NCI-H1930 (cell line): Measurements from ENCODE around the gene ULBP3.
"Not testable (repeated sequence)": the region's sequence is repeated elsewhere in the genome, so short reads cannot be mapped to it uniquely, and the experiment has no call there.

Source experiments
- DNase-seq, 2 experiments: peaks; one replicate each; lab custom pipeline; 2025; lab: John Stamatoyannopoulos, UW

The ULBP3 gene

DNA sequence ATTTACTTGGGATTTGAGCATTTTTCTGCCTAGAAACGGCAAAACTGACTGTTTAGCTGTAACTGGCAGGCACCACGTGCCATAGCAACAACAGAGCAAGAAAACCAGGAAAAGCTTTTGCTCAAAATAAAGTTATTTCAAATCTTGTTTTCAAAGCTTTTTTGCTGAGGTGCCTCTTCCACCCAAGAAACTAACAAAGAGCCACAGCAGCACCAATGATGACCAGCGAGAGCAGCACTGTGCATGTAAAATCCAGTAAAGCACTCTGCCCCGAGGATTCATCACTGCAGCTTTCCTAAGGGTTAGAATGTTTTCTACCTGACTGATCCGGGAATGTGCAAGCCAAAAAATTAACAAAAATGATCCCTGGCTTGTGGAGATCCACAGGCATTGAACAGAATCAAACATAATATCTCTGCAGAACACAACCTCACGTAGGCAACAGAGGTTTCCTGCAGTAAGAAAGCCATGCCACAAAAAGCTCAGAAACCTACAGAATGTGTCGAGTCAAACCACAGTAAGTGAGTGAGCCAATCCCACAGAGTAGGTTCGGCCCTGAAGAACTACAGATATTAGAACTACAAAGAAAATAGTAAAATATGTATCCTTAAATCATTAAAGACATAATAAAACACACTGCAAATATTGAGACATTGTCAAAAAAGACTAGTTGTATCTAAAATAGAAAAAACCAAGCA is 7.4 kb upstream of the ULBP3 start:
- no peak for DNase-seq

GRCh38 chr6:150075034-150075421 is 6.1 kb upstream of the ULBP3 start:
- DNase-seq: no peak

DNA sequence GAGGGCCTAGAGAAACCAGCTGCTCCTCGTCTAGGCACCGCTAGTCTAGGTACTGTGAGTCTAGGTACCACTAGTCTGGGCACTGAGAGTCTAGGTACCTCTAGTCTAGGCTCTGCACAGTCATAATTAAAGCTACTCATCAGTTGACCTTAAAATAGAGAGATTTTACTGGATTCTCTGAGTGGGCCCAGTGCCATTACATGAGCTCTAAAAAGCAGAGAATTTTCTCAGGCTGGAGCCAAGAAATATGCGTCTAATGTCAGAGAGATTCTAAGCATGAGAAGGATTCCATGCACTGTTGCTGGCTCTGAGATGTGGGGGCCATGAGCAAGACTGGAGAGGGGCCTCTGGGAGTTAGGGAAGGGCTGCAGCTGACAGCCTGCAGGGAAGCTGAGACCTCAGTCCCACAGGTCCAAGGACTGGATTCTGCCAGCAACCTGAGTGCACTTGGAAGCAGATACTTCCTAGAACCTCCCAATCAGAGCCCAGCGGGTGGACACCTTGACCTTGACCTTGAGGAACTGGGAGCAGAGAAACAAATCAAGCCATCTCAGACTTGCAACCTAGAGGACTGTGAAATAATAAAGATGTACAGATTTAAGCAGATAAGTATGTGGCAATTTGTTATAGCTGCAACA is 5.6 kb upstream of the ULBP3 start:
- DNase-seq: not testable (repeated sequence)

DNA sequence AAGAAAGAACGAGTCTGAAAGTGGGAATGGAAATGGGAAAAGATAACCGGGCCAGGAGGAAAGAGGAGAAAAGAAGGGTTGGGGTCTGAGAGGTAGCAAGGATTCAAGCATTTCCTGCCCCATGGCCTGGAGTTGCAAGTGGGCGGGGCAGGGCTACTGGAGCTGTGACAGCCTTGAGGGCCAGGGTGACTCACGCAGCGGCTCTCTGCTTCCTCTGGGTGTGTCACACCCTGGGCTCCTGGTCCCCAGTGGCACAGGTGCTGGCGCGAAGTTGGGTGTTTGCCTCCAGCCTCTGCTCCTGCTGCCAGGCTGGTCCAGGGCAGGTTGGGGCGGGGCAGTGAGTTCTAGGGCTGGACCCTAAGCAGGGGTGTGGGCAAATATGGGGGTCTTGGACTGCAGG is 3.3 kb upstream of the ULBP3 start:
- no peak for DNase-seq

GRCh38 chr6:150070236-150070818 is 1.4 kb upstream of the ULBP3 start:
- DNase-seq: no peak

GRCh38 chr6:150069706-150070105 is 785 bp upstream of the ULBP3 start:
- DNase-seq: peak in 1 of 2 experiments; percentile 71

GRCh38 chr6:150068151-150068550 is 770 bp downstream of the ULBP3 start:
- no peak for DNase-seq

DNA sequence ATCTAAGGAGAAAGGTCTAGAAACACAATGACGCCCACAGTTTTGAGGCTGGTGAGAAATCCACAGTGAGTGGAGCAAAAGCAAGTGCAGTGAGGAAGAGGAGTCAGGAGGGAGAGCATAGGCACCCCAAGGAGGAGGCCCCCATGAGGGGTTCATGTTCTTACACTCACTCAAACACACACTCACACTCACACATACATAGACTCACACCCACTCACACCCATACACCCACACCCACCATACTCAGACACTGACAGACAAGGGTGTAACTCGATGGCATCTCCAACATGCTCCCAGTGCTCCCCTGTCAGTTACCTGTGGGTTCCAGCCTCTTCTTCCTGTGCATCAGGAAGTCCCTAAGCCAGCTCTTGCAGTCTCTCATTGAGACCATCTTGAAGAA is 3.8 kb downstream of the ULBP3 start:
- DNase-seq: no peak

DNA sequence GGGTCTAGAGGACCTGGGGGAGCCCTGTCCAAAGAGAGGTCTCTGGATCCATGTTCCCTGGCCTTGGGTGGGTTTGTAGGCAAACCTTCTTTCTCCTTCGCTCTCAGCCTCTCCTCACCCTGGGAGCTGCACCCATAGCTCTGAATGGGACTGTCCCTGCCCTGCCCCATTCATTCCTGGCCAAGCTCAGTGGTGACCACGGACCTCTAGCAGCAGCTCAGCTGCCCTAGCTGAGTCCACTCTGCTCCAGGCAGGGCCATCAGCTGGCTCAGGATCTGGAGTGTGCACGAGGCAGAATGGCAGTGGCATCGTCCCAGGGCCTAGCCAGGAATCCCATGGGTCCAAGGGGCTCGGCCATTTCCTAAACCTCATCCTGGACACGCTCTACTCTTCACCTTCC is 5.3 kb downstream of the ULBP3 start:
- DNase-seq: no peak

DNA sequence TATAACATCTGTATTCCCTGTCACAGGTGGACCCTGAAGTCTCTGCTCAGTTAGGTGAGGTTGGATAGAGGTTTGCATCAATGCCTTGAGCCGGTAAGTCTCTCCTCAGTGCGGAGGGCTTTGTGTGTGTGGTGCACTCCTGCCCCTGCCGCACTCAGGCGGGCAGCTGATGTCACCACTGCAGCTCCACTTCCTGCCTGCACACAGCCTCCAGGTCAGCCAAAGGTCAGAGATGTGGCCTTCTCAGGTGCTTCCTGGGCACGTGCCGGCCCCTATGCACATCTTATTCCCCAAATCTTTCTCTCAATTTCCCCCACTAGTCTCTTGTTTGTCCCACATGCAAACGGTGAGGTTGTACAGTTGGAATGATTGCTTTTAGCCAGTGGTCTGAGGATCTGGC is 8.9 kb downstream of the ULBP3 start:
- not testable (repeated sequence) for DNase-seq

DNA sequence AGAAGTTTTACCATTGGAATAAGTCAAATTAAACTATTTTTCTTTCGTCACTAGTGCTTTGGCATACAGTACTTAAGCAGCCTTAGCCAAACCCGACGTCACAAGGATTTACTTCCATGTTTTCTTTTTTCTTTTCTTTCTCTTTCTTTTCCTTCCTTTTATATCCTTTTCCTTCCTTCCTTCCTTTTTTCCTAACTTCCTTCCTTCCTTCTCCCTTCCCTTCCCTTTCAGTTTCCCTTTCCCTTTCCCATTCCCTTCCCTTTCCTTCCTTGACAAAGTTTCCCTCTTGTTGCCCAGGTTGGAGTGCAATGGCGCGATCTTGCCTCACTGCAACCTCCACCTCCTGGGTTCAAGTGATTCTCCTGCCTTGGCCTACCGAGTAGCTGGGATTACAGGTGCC is 9.9 kb downstream of the ULBP3 start:
- no peak for DNase-seq

GRCh38 chr6:150058231-150058792 is 10.6 kb downstream of the ULBP3 start:
- no peak for DNase-seq

DNA sequence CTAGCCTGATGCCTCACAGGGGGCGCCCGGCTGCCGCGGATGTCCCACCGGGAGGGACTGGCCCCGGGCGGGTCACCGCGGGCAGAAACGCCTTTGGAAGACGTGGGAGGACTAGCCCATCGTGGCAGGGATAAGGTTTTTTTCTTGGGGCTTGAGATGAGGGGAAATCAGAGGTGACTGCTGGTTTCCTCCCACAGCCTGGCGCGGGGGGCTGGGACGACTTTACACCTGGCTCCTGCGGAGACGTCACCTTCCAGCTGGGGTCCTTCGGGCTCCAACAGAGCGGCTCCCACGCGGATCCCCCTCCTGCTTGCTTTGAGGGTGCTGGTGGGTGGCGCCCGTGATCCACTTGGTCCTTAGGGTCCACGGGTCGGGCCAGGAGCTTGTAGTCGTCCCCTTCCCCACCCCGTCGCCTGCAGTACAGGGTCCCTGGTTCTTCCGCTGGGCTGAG is 11.4 kb downstream of the ULBP3 start:
- DNase-seq: no peak

- DNase-seq: no peak
These were observed 12.0 kb downstream of the ULBP3 start for GRCh38 chr6:150056916-150057315.

DNA sequence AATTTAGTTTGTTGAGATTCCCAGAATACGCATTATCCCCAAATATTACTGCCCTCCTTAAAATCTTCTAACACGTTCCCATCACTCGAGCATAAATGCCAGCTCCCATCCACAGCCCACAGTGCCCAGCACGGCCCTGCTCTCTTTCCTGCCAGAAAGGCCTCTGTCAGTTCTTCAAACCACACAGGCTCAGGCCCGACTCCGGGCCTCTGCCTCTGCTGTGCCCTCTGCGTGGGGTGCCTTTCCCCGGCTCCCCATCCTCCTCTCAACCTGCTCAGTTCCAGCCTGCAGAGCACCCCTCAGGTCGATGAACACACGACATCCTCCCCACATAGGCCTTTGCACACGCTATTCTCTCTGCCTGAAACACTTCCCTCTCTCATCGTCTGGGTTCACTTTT is 12.8 kb downstream of the ULBP3 start:
- DNase-seq: no peak

- DNase-seq: no peak
These were observed 13.8 kb downstream of the ULBP3 start for GRCh38 chr6:150055131-150055530.

DNA sequence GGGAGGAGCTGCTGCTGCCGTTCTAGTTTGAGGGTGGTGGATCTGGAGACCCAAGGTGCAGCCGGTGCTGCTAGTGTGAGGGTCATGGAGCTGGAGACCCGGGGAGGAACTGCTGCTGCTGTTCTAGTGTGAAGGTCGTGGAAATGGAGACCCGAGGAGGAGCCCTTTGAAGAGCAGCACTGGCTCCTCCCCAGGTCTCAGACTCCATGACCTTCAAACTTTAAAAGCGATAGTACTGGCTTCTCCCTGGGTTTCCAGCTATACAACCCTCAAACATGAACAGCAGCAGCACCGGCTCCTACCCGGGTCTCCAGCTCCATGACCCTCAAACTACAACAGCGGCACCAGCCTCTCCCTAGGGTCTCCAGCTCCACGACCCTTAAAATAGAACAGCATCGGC is 15.5 kb downstream of the ULBP3 start:
- DNase-seq: no peak

- DNase-seq: no peak
These were observed 18.1 kb downstream of the ULBP3 start for GRCh38 chr6:150050846-150051245.

DNA sequence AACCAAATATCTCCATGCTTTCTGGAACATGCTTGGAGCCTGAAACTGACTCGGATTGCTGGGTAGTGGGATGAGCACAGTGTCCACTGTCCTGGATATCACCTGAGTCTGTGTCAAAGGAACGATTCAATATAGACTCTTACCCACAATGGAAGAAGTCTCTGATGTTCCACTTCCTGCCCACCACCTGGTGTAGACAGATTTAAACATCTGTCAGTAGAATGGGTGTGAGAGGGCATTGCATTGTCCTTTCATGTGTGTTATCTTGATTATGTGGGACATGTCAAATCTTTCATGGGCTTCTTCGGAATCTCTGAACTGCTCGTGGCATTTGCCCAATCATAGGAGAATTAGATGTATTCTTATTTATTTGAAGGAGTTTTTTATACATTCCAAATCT is 20.8 kb downstream of the ULBP3 start:
- no peak for DNase-seq

- DNase-seq: no peak
These were observed 22.0 kb downstream of the ULBP3 start for GRCh38 chr6:150046943-150047342.

DNA sequence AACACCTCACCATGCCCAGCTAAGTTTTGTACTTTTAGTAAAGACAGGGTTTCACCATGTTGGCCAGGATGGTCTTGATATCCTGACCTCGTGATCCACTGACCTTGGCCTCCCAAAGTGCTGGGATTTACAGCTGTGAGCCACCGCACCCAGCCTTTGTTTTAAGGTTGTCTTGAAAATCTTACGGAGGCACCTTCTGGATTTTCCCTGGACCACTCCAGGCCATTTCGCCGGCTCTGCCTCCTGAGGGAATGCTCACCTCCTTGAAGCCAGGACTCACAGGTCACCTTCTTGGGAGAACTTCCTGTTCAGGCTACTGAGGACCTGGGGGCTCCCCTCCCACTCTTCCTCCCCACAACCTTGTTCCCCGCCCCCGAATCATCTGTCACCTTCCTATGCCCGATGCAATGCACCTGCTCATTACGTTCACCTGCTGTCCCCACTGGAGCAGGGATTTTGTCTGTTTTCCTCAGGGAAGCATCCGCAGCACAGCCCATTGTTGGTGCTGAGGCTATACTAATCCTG is 24.2 kb downstream of the ULBP3 start:
- DNase-seq: no peak

DNA sequence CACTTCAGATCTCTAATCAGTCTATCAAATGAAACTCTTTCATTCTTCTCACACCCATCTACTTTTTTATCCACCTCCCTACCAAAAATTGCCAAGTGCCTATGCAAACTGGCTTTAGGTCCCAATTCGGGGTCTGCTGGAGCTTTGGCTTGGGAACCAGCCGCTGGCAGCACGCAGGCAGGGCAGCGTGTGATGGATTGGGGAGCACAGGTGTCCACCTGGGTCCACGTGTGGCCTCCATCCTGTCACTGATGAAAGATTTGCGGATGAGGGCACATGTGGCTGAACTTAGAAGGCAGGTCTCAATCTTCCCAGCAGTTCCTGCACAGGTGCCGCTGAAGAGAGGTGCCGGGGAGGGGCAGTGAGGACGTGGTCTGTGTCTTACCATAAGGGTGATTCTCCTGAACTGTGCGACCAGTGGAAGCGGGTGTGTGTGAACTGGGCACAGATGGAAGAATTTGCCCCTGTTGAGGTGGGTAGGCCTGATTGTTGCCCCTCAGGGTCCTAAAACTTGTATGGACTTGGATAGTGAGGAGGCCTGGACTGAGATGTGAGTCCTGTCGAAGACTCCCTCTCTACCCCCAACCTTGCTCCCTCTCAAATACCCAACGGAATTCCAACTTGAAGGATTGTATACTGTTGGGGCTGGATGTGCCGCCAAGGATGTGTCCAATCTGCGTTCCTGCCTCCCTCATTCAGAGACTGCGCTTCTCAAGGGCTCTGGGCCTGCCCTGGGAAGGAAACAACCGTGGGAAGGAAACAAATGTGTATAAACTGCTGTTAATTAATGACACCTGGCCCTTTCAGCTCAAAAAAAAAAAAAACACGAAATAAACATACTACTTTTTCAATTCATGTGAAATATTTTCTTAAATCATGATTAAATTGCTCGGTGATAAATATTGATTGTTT is 25.2 kb downstream of the ULBP3 start:
- no peak for DNase-seq
